CD4-positive, alpha-beta T cell treated with Interferon gamma for 1 hour (primary cell): Measurements from ENCODE around the gene TPM1.
"Not testable (repeated sequence)": the region's sequence is repeated elsewhere in the genome, so short reads cannot be mapped to it uniquely, and the experiment has no call there.

ENCODE experiments used
- DNase-seq: peaks from one replicate; pipeline ENCODE4 v3.0.0-alpha.2; 2020

TPM1 gene

GRCh38 chr15:63075984-63076713, 33.6 kb downstream of the TPM1 start:
- DNase-seq: no peak

GRCh38 chr15:63076714-63077046, 34.1 kb downstream of the TPM1 start:
- DNase-seq: no peak

- no peak for DNase-seq
Observed at GRCh38 chr15:63077952-63078351, 35.4 kb downstream of the TPM1 start.

DNA sequence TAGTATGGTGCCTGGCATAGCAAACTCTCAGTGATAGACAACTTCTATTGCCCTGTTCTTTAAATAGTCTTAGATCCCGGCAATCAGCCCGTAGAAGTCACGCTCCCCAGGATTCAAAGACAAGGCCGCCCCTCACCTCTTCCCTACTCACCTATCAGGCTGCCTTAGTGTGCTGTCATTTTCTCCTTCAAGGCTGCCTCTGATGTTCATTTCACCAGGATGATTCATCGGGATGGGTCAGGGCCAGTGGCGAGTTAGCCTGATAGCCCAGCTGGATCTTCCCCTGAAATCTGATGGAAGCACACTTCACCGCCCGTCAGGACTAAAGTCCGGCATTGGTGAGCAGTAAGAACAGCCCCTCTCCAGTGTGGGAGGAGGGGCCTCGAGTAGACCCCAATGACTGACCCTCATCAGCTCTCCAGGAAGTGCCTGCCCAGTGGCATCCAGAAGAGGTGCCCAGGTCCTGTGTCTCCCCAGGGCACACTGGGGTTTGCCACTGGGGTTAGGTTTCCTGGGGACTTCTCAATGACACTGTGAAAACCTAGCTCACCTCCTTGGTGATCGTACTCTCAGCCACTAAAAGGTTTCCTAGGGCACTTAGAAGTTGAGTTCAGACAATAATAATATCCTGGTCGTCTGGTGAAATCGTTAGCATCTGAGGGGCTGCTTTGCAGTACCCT, 37.5 kb downstream of the TPM1 start:
- no peak for DNase-seq

DNA sequence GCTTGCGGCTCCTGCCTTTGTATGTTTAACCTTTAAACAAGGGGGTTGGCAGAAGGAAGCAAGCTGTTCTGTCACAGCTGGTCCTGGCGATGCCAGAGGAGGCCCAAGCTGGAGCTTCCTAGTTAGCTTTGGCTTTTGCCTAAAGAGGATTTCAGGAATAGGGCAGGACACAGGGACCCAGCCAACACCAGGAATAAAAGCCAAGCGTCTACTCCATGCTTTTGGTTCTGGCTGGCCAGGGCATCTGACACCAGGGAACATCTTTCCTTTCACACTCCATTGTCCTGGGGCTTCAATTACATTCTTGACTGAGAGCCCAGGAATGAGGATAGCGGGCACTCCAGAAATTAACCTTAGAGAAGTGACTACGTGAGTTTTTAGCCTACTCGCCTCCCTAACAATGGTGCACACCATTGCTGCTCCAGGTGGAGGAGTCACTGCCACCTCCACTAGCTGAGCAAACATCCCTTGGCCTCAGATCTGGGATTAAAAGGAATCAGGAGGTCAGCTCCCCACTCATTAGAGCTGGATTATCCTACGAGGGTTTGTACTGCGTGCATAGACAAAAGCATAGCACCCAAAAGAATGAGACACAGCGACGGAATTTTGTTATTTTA, 38.2 kb downstream of the TPM1 start:
- no peak for DNase-seq

DNA sequence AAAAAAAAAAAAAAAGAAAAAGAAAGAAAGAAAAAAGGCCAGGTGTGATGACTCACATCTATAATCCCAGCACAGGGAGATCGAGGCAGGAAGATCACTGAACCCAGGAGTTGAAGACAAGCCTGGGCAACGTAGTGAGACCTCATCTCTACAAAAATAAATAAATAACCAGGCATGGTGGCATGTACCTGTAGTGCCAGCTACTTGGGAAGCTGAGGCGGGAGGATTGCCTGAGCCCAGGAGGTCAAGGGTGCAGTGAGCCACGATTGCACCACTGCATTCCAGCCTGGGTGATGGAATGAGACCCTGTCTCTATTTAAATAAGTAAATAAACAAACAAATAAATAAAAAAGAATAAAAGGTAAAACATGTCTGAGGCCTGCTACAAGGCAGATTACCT, 39.8 kb downstream of the TPM1 start:
- no peak for DNase-seq

DNA sequence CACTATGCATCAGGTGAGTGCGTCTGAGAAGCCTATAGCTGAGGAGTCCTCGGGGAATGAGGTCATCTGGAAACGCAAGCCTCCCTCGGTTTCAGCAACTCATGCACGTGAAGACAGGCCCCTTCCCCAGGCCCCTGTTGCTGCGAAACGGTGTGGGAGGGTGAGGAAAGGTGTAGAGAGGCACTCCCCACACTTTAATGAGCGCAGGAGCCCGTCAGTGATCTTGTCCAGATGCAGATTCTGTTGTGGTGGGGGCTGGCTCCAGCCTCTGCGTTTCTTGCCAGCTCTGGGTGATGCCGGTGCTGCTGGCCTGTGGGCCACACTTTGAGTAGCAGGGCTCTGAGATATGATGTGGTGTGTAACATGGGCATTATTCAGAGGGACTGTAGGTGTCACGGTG, 40.5 kb downstream of the TPM1 start:
- DNase-seq: no peak

DNA sequence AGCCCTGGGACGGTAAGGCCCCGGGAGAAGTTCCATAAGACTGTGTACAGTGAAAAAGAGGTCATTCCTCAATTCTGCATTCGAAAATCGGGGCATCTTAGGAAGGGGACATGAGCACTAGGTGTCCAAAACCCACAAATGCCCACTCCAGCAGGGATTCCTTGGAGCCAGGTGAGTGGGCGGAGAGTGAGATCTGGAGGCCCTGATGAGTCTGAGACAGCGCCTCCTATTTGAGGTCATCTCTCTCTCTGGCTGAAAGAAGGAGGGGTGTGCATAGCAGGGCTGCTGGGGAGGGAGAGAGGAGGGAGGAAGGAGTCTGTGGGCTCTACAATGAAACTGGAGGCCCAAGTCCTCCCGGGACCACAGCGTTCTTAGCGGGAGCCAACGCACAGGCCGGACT, 41.0 kb downstream of the TPM1 start:
- no peak for DNase-seq

DNA sequence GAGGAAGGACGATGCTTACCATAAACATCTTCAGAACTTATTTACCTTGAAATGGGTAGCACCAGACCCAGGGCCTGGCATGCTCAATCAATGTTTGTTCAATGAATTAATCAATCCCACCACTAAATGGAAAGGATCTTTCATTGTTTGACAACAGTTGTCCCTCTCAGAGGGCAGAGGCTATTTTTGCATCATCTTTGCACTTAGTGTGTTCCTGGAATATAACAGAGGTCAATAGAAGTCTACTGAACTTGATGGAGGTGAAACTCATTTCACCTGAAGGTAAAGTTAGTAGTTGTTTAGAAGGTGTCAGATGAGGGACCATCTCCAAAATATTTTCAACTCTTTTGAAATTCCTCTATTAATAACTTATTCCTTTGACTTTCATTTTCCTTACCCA, 42.3 kb downstream of the TPM1 start:
- no peak for DNase-seq

DNA sequence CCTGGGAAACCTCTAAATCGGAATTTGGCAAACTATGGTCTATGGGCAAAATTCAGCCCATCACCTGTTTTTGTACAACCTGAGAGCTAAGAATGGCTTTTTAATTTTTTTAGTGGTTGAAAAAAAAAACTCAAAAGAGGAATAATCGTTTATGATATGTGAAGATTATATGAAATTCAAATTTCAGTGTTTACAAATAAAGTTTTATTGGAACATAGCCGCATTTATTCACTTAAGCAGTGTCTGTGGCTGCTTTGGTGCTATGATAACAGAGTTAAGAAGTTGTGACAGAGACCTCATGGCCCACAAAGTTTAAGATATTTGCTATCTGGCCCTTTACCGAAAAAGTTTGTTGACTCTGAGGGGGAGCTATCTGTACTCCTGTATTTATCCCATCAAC, 42.7 kb downstream of the TPM1 start:
- no peak for DNase-seq

- no peak for DNase-seq
Observed at GRCh38 chr15:63086271-63086670, 43.7 kb downstream of the TPM1 start.

GRCh38 chr15:63086947-63087346, 44.4 kb downstream of the TPM1 start:
- no peak for DNase-seq

GRCh38 chr15:63088533-63089245, 46.1 kb downstream of the TPM1 start:
- no peak for DNase-seq

GRCh38 chr15:63089260-63090043, 46.9 kb downstream of the TPM1 start:
- DNase-seq: no peak

- no peak for DNase-seq
Observed at GRCh38 chr15:63090472-63090871, 47.9 kb downstream of the TPM1 start.

- no peak for DNase-seq
Observed at GRCh38 chr15:63090887-63091286, 48.3 kb downstream of the TPM1 start.

DNA sequence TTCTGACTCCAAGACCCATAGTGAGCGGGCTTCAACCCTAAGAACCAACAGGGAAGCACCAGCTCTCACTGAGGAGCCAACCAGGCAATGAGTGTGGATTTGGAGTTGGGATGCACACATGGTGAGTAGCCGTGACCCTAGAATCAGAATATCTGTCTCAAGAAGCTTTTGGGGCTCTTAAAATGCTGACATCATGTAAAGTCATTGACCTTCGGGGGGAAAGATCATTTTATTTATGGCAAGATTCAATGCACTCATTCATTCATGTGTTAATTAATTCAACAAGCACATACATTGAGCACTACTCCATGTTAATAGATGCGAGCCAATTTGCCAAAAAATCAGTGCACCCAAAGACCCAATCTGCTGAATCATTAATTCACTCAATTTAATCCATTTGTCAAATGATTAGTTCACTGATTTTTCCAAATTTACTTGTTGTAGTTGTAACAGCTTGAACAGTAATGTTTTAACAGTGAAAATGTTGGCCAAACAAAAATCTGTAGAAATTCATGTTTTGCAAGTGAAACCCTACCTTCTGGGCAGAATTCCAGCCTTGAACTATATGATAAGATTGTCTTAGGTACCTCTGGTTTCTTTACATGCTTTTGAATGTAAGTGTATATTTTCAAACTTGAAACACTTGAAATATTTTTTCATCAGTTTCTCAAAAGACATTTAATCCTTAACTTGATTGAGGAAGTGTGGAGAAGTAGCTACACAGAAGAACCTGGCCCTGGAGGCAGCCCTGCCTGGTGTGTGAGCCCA, 49.3 kb downstream of the TPM1 start:
- no peak for DNase-seq

DNA sequence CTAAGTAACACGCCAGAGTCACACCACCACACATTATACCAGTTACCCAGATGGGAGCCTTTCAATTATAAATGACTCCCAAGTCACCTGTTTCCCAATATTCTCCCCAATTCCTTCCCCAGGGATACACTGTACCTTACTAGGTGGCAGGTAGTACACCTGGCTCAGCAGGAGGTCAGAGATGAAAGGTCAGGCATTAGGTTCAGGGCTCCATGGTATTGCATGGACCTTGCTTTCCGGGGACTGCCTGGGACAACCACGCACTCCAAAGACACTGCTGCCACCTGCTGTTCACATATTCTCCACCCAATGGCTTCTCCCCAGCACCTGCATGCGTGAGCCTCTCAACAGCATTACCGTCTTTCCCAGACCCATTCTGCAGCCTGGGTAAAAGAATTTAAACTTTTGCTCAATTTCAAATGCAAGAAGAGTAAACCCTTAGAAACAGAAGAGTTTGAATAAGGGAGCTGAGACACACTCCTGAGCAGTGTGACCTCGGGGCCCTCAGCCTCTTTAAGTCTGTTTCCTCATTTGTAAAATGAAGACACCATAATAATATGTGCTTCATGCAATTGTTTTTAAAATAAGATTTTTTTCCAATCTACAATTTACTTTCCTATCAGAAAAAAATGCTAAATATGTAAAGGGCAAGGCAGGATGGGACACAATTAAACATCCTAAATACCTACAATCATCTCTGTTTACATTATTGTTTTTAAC, 51.1 kb downstream of the TPM1 start:
- peak; percentile 66 for DNase-seq

DNA sequence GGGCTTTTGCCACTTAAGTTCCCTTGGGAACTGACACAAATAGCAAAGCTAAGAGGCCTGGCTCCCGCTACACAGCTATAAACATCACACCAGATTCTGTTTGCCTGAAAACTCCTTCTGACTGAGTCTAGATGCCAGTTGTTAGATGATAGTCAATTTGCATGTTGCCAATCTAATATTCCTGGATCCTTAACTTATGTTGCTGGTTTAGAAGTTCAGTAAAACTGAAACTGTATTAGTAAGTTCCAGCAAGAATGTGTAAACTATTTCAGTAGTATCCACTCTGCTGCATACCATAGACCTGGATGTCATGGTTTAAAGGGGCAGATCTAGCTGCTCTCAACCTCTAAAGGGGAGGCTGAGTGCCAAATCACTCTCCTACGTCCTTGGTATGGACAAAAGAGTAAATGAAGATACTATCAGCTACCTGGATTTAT, 52.0 kb downstream of the TPM1 start:
- DNase-seq: no peak

DNA sequence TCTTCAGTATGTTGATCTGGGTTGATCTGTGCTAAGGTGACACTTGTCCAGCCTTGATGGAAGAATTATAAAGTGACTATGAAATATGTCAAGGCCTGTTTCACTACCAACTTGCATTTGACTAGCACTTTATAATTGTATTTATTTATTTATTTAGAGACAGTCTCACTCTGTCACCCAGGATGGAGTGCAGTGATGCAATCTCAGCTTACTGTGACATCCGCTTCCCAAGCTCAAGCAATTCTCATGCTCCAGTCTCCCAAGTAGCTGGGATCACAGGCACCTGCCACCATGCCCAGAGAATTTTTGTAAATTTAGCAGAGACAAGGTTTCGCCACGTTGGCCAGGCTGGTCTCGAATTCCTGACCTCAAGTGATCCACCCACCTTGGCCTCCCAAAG, 53.6 kb downstream of the TPM1 start:
- no peak for DNase-seq

- DNase-seq: not testable (repeated sequence)
Observed at GRCh38 chr15:63098901-63099300, 56.4 kb downstream of the TPM1 start.
